HG03196 (cell line): ENCODE data around the gene CASK.

Experiments
- ATAC-seq: cut with Tn5 transposase; IDR thresholded peaks from one replicate; pipeline ENCODE4 v1.9.1; 2021; ENCODE audit not compliant: unreplicated experiment

Gene CASK

DNA sequence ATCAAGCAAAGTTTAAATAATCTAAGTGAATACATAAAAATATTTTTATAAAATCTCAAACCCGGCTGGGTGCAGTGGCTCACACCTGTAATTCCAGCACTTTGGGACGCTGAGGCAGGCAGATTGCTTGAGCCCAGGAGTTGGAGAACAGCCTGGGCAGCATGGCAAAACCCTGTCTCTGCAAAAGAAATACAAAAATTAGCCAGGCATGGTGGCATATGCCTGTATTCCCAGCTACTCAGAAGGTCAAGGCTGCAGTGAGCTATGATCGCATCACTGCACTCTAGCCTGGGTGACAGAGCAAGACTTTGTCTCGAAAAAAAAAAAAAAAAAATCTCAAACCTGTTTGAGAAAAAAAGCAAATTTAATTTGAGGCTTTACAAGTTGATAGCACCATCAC, 331.4 kb downstream of the CASK start:
- ATAC-seq, result no peak

GRCh38 chrX:41590641-41591040, 332.7 kb downstream of the CASK start:
- ATAC-seq, result no peak

DNA sequence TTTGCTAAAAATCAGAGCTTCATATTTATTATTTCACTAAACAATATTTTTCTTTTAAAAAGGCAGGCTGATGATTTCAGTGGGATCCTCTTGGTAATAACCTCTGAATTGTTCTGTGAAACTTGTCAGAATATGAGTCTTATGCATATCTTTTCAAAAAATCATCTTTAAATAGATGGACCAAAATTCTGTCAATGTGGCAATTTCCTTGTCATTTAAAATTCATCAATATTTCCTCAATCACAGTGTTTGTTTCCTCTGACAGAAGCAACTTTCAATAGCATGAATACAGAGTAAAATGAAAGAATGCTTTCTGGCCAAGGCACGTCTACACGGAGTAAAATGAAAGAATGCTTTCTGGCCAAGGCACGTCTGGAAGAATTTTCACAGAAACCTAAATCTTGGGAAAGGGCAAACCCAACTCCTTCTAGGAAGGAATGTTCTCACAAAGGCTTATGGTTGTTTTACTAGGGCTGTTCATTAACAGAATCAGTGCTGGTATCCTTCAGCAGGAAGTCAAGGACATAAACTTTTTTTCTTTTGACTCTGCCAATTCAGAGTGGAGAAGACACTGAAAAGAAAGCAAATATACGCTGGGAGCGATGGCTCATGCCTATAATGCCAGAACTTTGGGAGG, 333.6 kb downstream of the CASK start:
- ATAC-seq, result no peak

DNA sequence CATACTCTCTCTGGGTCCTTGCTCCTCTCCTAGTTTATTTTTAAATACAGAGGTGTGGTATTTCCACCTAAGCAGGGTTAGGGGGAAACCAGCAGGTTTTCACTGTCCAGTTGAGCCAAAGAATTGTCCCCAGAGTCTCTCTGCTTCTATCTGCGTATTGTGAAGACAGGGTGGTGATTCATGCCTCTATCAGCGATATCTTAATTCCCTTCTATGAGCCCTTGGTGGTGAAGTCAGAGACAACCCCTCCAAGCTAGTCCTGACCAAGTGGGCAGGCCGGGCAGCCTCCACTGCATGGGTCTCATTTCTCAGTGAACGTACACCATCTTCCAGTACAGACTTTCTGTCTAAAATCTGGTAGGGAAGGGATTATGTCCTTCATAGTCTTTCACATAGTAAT, 335.1 kb downstream of the CASK start:
- no peak for ATAC-seq

GRCh38 chrX:41580423-41581064, 342.8 kb downstream of the CASK start:
- ATAC-seq, result no peak

DNA sequence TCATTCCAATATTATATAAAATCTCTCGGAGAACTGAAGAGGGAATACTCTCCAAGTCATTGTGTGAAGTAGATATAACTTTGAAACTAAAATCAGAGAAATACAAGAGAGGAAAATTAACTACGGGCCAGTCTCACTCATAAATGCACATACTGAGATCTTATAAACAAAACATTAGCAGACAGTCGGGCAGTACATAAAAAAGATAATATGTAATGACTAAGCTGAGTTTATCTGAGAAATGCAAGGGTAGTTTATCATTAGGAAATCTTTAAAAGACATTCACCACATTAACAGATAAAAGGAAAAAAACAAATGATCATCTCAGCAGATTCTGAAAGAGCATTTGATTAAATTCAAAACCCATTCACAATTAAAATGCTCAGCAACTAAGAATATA, 359.5 kb downstream of the CASK start:
- ATAC-seq, result no peak

DNA sequence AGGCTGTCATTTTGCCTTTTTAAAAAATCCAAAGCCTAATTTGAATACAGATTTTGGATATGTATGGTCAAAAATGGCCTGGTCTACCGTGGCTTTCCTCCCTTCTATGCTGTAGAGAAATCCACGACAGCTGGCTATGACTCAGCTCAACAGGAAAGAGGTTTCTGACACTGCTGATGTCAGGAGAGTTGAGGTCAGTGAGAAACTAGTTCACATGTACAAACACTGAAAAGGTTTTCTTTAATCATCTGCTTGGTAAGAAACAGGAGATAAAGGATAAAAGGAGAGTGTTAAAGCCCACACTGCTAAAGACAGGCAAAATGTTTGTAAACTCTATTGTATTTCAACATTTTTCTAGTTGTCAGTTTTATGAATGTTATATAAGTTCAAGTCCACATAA, 362.3 kb downstream of the CASK start:
- ATAC-seq, result peak; percentile 86

GRCh38 chrX:41559235-41560052, 363.9 kb downstream of the CASK start:
- no peak for ATAC-seq

DNA sequence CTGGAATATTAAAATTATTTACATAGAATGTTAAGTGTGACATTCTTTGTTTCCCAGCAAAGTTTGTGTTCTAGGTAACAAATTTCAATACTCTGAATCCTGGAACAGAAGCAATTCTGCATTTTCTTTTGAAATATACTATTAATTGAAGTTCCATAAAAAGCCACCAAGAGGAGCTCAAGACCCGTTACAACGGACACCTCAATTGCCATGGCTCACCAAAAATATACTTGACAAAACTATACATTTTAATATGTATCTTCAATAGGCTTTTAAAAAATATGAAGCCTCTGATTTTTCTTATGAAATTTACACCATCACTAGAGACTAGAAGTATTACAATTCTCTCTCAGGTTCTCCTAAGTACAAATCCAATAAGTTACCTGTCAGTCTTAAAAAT, 364.8 kb downstream of the CASK start:
- ATAC-seq, result no peak

DNA sequence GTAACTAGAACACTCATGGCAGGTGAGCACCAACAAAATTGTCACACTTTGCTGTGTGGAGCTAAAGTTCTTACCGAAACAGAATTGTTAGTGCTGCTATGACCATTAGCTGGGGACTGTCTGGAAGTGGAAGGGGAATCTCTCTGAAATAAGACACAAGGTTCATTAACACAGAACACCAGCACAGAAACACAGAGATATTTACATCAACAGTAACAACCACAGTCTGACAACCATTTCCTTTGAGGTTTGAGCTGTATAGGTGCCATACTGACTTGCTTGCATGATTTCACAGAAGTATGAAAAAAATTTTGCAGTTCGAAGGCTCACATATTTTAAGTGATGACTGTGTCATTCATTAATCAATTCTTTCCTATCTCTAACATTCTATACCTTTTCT, 366.4 kb downstream of the CASK start:
- no peak for ATAC-seq

GRCh38 chrX:41553688-41554087, 369.7 kb downstream of the CASK start:
- ATAC-seq, result no peak

DNA sequence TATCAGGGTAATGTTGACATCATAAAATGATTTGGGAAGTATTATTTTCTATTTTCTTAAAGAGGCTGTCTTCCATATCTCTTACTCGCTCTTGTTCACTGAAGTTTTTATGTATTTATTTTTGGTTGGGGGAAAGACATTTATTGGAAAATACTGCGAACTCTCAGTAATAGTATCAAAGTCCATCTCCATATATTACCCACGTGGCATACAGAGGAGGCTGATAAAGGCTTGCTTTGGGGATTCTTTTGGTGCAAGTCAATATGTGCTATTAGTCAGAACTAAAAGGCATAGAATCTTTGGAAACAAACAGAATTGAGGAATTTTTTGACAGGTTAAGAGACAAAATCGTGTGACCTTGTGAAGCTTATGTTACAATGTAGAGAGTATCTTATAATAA, 374.9 kb downstream of the CASK start:
- no peak for ATAC-seq

GRCh38 chrX:41543668-41544067, 379.7 kb downstream of the CASK start:
- ATAC-seq, result no peak

DNA sequence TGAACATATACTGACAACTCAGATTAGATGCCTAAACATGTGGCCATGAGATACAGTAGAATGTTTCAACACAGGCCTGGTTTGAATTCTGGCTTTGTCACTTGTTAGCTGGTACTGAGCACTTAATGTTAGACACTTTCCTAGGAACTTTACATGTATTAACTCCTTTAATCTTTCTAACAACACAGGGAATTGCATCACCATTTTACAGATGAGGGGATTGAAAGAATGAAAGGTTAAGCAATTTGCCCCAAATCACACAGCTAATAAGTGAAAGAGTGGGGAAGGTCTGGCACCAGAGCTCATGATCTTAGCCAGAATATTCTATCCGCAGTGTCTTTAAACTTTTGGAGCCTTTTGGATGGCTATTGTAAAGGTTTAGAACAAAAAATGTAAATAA, 380.3 kb downstream of the CASK start:
- ATAC-seq, result no peak

DNA sequence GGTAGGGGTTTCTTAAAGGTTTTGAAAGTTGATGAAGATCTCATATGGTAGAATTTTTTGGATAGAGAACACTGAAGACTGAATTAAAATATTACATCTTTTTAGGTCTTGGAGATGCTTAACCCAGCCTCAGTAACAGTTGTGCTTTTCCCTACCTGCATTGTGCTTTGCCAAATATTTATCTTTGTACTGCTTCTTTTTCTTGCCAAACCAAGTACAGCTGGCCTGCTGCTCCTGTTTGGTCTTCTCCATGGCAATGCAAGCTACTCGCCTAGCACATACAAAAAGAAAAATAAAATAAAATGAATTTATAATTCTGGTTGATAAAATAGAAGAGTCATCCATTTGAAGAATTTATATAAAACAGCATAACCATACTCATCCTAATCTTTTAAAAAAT, 380.8 kb downstream of the CASK start:
- ATAC-seq, result no peak

- no peak for ATAC-seq
Observed at GRCh38 chrX:41542135-41542534, 381.2 kb downstream of the CASK start.

- no peak for ATAC-seq
Observed at GRCh38 chrX:41541386-41541785, 382.0 kb downstream of the CASK start.

DNA sequence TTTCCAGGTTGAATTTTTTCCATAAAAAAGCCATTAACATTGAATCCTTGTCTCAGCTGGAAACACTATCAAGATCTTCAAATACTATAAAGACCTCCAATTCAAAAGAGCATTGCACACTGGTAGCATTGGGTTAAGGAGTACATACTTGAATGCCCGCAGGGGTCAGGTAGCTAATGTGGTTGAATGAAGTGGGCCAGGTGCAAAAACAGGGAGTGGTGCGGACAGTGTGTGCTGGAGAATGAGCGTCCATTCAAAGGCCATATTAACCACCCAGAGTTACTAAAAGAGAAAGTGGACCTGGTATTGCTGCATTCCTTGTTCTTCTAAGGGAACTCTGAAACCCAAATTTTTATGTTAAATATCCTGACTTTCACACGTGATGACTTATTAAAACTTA, 384.6 kb downstream of the CASK start:
- no peak for ATAC-seq

- no peak for ATAC-seq
Observed at GRCh38 chrX:41530085-41530484, 393.3 kb downstream of the CASK start.

GRCh38 chrX:41529221-41529620, 394.1 kb downstream of the CASK start:
- ATAC-seq, result no peak

DNA sequence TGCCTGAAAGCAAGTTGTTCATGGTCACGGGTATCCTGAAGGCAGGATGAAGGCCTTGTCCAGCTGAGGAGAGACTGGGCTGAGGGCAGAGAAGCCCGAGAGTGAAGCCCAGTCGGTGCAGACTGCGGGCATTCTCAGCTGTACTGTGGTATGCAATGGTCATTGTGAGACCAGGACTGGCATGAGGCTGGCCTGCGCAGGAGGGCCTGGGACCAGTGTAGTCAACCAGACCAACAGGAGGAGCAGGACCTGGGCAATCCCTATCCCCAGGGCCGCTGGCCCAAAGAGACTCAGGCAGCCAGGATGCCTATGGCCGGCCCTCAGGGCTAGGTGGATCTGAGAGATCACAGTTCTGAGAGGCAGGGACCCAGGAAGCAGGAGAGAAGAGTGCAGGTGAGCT, 394.6 kb downstream of the CASK start:
- no peak for ATAC-seq

DNA sequence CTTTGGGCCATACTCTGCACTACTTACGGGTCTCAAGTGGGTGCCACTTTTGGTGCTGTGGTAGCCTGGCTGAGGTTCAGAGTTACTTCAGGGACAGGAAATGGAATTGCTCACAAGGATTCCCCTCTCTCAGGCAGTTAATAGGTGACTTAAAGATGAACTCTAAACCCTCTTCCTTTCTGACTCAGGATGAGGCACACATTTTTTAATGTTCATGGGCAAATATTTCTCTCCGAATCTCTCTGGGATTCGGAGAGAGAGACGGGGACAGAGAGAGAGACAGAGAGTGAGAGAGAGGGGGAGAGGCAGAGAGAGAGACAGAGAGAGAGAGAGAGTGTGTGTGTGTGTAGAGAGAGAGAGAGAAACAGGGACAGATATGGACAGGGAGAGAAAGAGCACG, 396.4 kb downstream of the CASK start:
- ATAC-seq, result peak; percentile 68
